ENCODE measurements around the gene HS3ST4.
A peak's percentile ranks its signal among the peaks of the same experiment; 100 is the strongest.
"Not testable (repeated sequence)": the region's sequence is repeated elsewhere in the genome, so short reads cannot be mapped to it uniquely, and the experiment has no call there.

HS3ST4 gene

GRCh38 chr16:25978218-25978617 is 286.5 kb downstream of the HS3ST4 start:
- peak in 1 of 58 donors; percentile 3 for DNase-seq

GRCh38 chr16:25988084-25988483 is 296.3 kb downstream of the HS3ST4 start:
- DNase-seq: no peak

GRCh38 chr16:25988882-25989281 is 297.1 kb downstream of the HS3ST4 start:
- DNase-seq: no peak

DNA sequence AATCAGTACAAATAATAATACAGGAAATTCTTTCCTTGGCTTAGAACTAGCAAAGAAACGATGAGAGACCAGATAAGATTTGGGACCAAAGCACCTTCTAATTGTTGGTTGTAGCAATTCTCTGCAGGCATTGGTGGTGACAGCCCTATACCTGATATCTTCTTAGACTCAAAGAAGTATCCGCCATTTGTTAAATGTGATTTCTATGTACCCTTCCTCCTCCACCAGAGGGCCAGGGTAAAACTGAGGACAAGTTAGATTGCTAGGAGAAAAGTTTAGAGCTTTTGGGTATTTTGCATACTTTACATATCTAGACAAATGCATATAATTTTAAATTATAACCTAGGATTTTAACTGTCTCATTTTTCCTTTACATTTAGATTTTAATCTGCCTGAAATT is 304.3 kb downstream of the HS3ST4 start:
- DNase-seq: no peak

DNA sequence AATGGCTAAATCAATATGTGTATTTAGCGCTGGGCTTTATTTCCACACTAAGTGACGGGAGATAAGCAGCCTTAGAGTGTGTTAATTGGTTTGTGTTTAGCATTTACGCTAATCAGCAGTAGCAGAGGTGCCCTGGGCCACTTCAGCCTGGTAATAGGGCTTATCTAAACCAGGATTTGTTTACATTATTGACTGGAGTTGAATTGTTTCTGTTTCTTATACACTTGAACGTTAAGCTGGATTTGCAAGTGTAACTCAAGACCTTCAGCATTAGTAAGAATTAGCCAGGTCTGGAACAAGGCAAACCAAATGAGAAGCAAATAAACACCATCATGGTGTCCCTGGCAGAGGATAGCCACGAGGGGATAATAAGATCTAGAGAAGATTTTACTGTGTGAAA is 313.6 kb downstream of the HS3ST4 start:
- DNase-seq: no peak

- DNase-seq: no peak
Observed at GRCh38 chr16:26012376-26012775, 320.6 kb downstream of the HS3ST4 start.

- no peak for DNase-seq
Observed at GRCh38 chr16:26015776-26016175, 324.0 kb downstream of the HS3ST4 start.

DNA sequence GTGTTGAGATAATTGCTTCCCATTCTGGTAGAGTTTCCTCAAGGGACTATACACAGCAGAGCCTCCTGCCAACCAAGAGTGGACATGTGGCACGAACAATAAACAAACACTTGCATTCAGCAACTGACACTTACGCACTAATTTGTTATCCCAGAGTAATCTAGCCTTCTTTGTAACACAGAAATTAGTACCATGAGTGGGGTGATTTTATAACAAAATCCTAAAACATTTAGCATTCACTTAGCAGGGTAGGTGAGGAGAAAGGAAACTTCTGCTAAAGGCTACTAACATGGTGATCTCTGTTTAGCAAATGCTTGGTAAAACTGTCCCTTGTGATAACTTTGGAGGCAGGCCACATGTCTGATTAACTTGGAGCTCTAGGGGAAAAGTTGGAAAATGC is 325.2 kb downstream of the HS3ST4 start:
- DNase-seq: no peak

DNA sequence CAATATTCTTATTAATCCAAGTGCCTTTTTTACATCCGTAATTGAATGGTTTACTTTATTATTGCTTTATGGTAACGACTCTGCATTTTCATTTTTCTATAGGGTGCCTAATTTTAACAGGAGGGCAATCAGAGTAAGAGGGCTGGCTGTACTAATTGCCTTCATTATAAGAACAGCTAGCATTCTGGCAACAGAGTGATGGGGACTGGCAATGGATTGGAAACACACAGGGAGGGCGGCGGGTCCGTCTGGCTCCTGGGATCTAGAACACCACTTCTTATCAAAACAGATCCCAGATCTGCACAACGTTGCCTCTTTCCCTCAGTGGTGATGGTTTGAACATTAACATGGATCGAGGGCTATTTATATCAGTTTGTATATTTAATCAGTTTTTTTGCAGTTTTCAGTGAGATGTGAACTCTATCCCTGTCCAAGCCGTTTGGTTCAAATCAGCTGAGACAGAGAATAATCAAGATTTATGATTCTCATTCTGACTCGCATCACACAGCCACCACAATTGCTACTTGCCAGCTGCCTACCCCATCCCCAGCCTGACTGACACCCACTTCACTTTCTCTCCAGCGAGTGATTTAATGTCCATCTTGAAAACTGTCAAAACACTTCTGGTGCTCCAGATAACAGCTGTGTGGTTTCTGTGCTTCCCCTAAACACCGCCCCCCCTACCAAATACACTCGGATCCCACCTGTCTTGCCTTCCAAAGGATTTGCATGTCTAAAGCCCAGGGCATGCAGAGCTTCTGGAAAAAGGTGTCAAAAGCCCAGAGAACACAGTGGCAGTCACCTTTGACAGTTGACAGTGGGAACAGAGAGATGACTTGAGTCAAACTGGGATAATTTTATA is 327.9 kb downstream of the HS3ST4 start:
- DNase-seq: no peak

- no peak for DNase-seq
Observed at GRCh38 chr16:26026709-26027450, 335.1 kb downstream of the HS3ST4 start.

DNA sequence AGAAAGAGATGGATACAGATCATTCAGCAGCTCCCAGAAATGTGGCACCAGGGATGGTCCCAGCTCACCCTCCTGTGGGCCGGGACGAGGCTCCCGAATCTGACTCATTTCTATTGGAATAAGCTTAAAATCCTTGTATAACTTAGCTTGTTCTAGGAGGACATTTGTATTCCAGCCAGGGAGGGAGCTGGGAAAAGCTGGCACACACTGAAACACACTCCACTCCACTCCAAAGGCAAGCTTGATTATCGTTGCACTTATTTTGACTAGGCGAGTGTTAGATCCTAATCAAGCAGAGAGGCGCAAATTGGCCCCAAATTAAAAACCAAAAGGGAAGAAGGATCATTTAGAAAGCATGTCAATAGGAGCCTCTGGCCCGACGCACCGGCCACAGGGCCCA is 339.5 kb downstream of the HS3ST4 start:
- peak in 19 of 58 donors; percentile 0 to 37 (median 4) for DNase-seq

DNA sequence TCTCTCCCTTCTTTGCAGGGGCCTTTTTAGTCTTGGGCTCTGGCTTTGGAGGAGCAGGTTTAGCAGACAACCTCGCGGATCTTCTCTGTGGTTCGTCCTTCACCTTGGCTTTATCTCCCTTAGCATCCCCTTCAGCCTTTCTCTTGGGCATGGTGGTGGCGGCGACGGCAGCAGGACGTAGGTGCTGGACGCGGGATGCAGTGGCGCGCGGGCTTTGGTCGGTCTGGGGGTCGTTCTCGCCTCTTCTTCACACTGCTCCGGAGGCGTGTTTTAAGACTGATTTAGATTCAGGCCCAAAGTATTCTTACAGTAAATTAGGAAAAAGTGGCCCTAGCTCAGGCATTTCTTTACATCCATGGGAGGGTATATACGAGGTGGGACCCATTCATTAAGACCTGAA is 340.9 kb downstream of the HS3ST4 start:
- not testable (repeated sequence) for DNase-seq

DNA sequence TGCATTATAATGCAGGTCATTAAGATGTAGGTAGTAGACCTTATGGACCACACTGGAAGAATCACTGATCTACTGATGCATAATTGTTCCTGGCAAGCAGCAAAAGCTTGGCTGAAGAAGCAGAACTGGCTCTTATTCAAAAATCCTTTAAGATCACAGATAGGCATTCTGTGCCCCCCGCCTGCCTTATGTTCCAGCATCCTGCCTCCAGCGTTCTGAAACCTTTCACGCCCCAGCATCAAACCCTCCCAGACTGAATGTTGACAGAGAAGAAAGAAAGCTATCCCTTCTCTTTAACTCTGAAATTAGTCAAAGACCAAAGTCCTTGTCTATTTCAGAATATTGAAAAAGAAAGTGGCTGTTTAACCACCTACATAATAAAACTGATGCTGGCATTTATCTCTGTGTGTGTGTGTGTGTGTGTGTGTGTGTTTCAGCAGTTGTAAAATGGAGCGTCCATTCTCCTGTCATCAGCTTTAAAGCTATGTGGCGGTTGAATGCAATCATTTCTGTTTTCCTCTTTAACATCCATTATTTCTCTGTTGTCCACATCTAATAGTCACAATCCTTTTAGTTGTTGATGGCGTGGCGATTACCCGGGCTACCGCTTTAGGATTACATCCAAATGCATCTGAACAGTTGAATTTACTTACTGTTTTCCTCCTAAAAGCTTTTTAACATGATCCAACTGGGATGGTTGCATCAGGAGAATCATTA is 350.4 kb downstream of the HS3ST4 start:
- no peak for DNase-seq

GRCh38 chr16:26050472-26050871 is 358.7 kb downstream of the HS3ST4 start:
- no peak for DNase-seq

DNA sequence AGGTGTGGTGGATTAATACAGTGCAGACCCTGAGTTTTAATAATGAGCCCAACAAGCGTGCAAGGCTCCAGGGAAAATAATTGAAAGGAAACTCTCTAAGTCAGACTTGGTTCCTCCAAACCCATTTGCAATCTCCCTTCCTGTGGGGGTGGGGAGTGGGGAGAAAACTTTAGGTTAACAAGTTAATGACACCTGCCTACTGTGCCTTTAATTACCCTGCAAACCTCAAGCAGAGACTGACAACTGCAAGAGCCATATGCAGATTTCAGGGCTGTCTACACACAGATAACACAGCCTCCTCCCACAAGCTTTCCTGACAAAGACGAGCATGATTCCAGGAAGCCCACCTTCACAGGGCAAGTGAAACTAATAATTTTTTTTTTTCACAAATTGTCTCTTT is 359.3 kb downstream of the HS3ST4 start:
- DNase-seq: no peak

GRCh38 chr16:26053889-26054288 is 362.1 kb downstream of the HS3ST4 start:
- DNase-seq: no peak

GRCh38 chr16:26058326-26058725 is 366.6 kb downstream of the HS3ST4 start:
- DNase-seq: no peak

DNA sequence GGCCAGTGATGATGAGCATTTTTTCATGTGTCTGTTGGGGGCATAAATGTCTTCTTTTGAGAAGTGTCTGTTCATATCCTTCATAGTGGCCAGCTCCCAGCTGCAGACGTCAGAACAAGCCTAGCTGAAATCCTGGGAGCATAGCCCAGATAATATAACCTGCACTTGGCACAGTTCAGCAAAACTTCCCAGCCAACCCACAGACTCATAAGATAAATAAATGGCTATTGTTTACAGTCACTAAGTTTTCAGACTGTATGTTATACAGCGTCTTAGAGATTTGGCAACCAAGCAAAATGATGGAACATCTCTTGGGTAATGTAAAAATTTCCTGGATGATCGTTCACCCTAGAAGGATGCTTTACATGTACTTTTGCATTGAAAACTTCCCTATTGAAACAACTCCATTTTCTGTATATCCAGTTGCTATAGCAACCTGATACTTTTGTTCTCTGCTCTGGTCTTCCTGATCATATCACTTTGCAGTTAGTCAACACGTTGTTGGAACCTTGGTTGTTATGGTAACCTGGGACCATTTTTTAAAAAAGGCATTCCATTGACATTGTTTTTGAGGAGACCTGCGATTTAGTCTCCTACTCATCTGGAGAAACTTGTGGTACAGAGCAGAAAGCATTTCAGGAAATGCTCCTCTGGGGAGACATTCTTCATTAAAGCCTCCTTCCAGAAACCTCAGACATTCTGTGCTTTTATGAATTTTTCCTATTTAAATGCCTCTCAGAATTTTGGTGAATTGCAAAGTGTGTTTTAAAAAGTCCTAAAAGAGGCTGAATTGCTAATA is 378.7 kb downstream of the HS3ST4 start:
- no peak for DNase-seq

DNA sequence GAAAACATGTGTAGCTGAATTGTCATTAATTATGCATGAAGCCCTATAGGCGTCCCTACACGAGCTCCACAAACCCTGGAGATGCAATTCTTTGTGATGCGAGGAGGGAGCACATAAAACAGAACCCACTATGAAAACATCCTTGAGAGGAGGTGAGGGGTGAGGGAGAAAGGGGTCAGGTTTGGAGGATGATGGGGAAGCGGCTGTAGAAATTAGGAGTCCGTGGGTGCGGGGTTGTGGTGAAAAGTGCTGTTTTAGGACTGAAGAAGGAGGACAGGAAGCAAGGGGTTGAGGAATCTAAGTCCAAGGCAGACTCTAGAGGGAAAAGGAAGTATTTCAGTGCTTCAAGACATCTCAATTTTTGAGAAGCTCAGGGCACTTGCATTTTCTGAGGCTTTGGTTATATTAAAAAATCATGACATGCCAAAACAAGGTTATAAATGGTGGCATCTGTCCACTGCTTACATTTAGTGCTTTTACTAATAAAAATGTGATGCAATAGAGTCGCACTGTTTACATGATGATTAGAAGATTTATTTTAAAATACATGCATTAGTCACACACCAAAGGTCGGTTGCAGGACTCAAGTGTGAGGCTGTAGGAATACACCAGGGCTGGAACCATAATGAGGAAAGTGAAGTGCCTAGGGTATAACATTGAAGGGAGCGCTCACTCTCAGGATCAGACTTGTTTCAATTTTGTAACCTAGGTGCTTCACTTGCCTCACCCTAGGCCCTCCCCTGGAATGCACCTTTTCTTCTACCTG is 379.5 kb downstream of the HS3ST4 start:
- DNase-seq: no peak

GRCh38 chr16:26078716-26079355 is 387.1 kb downstream of the HS3ST4 start:
- DNase-seq: no peak
